H1 (cell line): ENCODE results near the gene DNAJC16.

Experiments
- BACH1 ChIP-seq: IDR thresholded peaks from 2 replicates; pipeline ENCODE4 v1.6.1; 2012; ENCODE audit warnings: low read length, improper control_type of control experiment
- CREB1 ChIP-seq: IDR thresholded peaks from 2 replicates; pipeline ENCODE4 v1.6.1; 2012; ENCODE audit warnings: inconsistent platforms
- EP300 ChIP-seq, 2 experiments: IDR thresholded peaks; 1 replicate in 1 of 2; 2 replicates in 1 of 2; pipeline ENCODE4 v1.6.1; 2011 to 2012; ENCODE audit warnings: low read depth in 2 of 2, low read length in 2 of 2, mild to moderate bottlenecking in 2 of 2, borderline replicate concordance in 1 of 2, inconsistent platforms in 1 of 2, moderate library complexity in 1 of 2
- POU5F1 ChIP-seq: IDR thresholded peaks from 2 replicates; pipeline ENCODE4 v1.6.1; 2011; ENCODE audit warnings: low read depth, mild to moderate bottlenecking, low read length, moderate library complexity
- YY1 ChIP-seq: IDR thresholded peaks from 2 replicates; pipeline ENCODE4 v1.6.1; 2011; ENCODE audit warnings: low read depth, mild to moderate bottlenecking, low read length
- TF ChIP-seq, protein P1 (sequence below), 3 experiments: IDR thresholded peaks; 1 replicate in 2 of 3; 2 replicates in 1 of 3; pipeline versions ENCODE4 v1.5.1 to v1.6.1; 2011; ENCODE audit warnings: low read length in 3 of 3, mild to moderate bottlenecking in 3 of 3, inconsistent platforms in 2 of 3, low read depth in 1 of 3, moderate library complexity in 1 of 3; ENCODE audit not compliant: insufficient read depth in 1 of 3; ENCODE audit errors: control extremely low read depth in 1 of 3

DNA sequence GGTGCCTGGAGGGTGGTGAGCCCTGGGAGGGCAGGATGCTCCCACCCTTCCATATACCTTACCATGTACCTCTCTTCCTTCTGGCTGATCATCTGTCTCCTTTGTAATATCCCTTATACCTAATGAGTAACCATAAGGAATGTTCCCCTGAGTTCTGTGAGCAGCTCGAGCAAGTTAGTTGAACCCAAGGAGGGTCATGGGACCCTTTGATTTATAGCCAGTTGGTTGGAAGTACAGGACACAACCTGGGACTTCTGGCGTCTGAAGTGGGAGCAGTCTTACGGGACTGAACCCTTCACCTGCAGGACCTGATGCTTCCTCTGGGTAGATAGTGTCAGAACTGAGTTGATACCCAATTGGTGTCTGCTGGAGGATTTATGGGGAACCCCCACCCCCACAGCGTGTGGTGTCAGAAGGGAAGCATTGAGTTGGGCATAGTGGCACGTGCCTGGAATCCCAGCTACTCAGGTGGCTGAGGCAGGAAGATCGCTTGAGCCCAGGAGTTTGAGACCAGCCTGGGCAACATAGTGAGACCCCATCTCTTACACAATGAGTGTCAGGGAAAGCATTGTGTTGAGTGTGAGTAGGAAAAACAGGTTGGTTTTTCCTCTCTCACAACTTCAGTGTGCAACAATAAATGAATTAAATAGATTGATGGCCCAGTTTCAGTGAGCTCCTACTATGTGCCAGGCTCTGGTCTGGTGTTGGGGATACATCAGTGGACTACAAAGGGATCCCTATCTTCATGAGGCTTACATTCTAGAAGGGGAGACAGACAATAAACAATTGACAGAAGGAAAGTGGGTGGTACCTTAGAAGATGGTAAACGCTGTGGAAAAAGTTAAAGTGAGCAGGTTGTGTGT, 16.0 kb downstream of the DNAJC16 start:
- TF ChIP-seq, protein P1, sequence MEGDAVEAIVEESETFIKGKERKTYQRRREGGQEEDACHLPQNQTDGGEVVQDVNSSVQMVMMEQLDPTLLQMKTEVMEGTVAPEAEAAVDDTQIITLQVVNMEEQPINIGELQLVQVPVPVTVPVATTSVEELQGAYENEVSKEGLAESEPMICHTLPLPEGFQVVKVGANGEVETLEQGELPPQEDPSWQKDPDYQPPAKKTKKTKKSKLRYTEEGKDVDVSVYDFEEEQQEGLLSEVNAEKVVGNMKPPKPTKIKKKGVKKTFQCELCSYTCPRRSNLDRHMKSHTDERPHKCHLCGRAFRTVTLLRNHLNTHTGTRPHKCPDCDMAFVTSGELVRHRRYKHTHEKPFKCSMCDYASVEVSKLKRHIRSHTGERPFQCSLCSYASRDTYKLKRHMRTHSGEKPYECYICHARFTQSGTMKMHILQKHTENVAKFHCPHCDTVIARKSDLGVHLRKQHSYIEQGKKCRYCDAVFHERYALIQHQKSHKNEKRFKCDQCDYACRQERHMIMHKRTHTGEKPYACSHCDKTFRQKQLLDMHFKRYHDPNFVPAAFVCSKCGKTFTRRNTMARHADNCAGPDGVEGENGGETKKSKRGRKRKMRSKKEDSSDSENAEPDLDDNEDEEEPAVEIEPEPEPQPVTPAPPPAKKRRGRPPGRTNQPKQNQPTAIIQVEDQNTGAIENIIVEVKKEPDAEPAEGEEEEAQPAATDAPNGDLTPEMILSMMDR (IDR thresholded peaks at IDR 0.05; ENCODE audit: control extremely low read depth in 1 of 3, insufficient read depth in 1 of 3, low read depth in 1 of 3, low read length in 3 of 3) = no peak
- no peak for TF ChIP-seq YY1
- no peak for TF ChIP-seq EP300 (IDR thresholded peaks at IDR 0.05; ENCODE audit: borderline replicate concordance in 1 of 2, low read depth in 2 of 2, low read length in 2 of 2)
- TF ChIP-seq POU5F1 = no peak
- TF ChIP-seq BACH1 = no peak
- TF ChIP-seq CREB1 = no peak
